Stimulated activated CD4-positive, alpha-beta T cell treated with anti-CD3 and anti-CD28 coated beads, Interleukin-12 subunit alpha, Interleukin-12 subunit beta, amount 100 ng/mL, for 48 hours (primary cell): ENCODE data around the gene ADCY4.
"Not testable (repeated sequence)": the region's sequence is repeated elsewhere in the genome, so short reads cannot be mapped to it uniquely, and the experiment has no call there.

Source experiments
- DNase-seq, 3 donors: peaks; one replicate each; pipeline ENCODE4 v3.0.0-alpha.2; 2020; ENCODE audit warnings: low read depth in 2 of 3, low spot score in 1 of 3

The ADCY4 gene

DNA sequence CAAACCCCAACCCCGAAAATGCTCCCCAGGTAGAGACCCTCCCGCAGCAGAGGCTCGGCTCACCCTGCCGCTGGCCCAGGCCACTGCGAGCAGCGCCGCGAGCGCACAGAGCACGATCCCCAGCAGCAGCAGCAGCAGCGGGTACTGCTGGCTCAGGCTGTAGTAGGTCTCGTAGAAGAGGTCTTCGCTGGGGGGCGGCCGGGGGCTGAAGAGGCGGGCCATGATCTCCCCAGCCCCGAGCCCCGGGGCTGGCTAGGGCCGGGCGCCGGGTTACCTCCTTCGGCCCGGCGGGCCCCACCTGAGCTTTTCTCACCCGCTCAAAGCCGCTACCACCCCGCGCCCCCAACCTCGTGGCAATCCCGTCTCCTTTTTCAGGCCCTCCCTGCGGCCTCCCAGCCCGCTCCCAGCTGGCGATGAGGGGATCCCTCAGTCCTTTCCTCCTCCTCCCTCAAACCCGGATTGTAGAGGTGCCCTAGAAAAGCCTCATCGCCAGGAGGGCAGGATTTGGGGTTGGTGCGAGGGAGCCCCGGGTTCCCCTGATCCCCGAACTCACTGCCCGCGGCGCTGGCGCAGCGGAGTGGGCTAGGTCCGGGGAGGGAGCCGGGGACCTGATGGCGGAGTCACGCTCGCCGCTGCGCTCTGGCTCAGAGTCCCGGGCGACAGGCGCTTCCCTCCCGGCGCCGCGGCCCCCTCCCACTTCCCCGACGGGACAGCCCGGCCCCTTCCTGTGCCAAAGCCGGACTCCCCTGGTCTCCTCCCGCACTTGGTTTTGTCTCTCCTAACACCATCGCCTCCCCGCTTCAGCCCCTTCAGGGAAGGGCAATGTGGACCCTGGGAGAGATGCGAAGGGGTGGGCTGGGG is at the start of gene ADCY4:
Gene ADCY4 (minus strand): TSS at position 641 of the 861 bp plus-strand sequence. CDS start 419 bp downstream, at position 222.
- no peak for DNase-seq

DNA sequence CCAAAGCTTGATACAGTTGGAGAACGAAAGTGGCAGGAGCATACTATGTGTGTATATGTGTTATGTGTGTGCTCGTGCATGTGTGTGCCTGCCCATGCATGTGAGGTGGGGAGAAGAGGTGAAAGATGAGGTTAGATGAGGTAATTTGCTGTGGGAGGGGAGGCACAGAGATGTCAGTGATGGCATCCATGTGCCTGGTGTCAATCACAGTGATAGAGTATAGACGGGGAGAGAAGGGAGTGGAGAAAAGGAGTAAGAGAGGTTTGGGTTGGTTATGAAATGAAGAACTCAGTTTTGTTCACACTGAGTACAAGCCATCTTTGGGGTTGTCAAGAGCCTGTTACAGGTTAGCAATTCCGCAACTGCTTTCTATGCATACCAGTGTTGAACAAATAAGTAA is 49.3 kb upstream of the ADCY4 start:
- no peak for DNase-seq

DNA sequence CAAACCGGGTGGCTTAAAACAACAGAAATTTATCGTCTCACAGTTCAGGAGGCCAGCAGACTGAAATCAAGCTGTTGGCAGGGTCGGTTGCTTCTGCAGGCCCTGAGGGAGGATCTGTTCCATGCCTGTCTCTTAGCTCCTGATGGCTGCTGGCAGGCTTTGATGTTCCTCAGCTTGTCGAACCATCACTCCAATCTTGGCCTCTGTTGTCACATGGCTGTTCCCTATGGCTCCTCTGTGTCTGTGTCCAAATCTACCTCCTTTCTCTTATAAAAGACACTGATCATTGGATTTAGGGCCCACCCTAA is 47.1 kb upstream of the ADCY4 start:
- DNase-seq: no peak

DNA sequence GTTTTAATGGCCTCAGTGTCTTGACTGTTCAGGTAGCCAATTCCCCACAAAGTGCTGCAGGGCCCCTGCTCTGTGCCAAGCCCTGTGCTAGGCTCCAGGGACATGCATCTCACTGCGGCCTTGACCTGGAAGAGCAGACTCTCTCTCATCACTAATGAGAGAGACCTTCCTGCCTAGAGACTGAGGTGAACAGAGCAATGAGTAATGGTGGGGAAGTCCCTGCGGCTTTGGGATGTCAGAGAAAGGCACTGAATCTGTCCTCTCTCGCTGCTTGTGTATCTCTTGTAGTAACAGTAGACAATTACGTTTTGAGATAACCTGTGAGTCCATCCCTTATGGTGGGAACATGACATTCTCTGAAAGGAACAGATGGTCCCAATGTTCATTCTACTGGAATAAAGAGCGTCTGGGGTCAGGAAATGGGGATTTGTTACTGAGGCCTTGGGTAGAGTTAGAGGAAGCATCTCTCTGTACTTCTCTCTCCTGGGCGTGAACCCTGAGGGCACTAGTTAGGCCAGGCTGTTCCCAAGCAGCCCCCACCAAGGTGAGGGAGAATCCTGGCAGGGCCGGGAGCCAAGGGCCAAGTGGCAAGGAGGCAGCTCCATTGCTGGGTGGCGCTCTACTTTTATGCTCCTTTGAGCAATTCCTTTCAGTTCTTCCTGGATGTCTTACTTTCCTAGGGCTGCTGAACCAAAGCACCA is 46.6 kb upstream of the ADCY4 start:
- DNase-seq: no peak

DNA sequence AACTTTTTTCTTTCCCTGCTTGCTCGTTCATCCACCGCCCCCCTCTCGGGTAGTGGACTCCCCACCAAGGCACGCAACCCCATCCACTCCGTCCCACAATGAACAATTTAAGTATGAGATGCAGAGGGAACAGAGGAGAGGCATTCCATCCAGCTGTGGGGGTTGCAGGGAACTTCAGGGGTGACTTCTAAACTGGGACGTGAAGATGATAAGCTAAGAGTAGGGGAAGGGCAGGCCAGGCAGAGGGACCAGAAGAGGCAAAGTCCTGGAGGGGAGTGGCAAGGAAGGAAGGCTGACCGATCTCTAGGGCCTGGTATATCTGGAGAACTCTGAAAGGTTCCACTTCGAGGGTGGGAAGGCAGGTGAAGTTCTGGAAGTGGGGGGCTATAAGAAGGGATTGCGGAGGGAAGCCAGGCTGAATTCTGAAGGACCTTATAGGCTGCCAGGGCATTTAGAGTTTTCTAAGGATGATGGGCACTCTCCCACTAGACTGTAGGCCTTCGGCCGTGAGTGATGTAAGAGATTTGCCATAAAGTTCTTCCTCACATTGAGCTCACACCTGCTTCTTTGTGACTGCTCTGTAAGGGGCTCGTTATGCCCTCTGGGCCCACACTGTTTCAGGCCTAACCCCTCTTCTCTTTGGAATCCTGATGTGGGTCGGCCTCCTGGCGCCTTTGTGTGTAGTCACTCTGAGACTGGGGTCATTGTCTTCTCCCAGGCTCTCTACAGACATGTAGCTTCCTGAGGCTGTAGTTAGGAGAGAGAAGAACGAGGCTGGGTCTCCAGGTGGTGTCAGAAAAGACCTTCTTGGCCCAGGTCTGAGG is 45.2 kb upstream of the ADCY4 start:
- DNase-seq: no peak

DNA sequence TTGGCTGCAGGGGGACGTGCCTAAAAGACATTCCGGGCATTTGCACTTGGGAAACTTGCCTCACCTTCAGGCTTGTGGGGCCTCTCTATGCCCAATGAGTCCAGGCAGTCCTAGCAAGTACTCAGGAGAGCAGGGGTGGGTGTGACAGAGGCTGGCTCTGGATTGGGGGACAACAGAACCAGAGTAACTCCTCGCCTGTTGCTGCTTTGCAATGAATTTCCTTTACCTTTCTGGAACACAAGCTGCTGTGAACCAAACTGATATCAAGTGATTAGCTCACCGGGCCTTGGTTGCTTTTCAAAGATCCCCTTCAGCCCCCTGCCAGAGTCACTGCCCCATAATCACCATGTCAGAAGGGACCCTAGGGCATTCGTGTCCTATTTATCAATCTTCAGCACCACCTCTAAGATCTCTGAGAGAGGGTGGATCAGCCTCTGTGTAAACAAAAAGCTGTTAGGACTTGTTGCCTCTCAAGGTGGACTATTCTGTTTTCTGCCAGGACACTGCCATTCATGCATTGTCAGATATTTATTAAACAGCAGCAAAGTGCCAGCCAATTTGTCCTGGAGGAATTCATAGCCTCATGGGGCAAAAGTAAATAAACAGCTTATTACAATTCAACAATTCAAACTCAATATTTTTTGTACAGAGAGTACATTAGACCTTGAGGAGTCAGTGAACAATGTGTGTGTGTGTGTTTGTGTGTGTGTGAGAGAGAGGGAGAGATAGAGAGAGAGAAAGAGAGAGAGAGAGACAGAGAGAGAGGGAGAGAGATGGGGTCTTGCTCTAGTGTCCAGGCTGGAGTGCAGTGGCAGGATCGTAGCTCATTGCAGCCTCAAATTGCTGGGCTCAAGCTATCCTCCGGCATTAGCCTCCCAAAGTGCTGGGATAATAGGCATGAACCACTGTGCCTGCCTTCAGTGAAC is 44.4 kb upstream of the ADCY4 start:
- DNase-seq: no peak

DNA sequence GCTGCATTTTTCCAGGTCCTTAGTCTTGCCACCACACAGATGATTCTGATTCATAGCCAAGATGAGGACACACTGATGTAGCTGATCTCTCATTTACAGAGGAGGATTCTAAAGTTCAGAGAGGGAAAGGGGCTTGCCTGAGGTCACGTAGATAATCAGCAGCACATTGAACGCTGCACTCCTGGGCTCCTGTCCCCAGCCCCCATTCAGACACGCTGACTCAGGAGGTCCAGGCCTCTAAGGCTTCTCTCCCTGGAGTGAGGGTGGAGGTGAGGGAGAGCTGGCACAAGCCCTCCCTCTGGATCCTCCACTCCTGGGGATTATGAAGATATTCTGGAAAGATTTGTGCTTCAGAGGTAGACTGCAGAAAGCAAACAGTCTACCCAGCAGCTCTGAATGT is 43.5 kb upstream of the ADCY4 start:
- no peak for DNase-seq

DNA sequence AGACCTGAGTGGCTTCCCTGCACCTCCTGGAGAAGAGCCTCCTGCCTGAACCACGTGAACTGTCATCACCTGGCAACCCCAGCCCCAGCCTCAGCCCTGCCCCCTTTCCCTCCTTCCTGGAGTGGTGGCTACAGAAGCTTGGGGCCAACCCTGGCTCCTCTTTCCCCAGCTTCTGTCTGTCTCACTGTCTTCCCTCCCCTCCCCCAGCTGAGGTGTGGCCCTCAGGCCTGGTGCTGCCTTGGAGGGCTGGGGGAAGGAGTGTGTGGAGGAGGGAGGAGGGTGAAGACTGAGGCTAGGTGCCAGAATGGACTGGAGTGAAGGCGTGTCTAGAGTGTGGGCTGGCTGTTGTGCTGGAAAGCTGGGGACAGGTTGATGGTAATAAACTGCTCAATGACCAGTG is 42.8 kb upstream of the ADCY4 start:
- no peak for DNase-seq

DNA sequence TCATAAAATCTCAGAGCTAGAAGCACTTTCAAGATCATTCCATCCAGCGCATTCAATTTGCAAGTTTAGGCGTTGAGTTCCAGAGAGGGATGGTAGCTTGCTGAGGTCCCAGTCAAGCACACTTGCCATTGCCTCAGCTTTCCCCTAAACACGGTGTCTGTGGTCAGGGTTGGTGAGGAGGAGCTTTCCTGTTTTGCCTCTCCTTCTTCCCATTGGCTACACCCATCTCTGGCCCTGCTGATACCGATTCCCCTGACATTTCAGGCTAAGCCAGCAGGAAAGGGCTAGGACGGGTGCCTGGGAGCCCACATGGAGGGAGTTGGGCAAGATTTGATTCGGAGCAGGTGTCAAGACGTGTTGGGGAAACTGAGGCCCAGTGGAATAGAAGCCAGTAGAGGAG is 42.3 kb upstream of the ADCY4 start:
- no peak for DNase-seq

DNA sequence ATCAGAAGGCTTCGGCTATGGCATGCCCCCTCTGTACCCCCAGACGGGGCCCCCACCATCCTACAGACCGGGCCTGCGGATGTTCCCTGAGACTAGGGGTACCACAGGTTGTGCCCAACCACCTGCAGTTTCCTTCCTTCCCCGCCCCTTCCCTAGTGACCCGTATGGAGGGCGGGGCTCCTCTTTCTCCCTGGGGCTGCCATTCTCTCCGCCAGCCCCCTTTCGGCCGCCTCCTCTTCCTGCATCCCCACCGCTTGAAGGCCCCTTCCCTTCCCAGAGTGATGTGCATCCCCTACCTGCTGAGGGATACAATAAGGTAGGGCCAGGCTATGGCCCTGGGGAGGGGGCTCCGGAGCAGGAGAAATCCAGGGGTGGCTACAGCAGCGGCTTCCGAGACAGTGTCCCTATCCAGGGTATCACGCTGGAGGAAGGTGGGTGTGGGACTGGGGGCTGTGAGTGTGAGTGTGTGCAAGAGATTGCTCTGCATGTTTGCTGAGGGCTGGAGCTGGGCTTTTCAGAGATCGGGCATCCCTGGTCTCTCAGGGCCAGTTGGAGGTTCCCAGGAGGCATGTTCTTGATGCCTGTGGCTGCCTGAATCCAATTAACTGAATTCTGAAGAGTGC is 41.7 kb upstream of the ADCY4 start:
- no peak for DNase-seq

DNA sequence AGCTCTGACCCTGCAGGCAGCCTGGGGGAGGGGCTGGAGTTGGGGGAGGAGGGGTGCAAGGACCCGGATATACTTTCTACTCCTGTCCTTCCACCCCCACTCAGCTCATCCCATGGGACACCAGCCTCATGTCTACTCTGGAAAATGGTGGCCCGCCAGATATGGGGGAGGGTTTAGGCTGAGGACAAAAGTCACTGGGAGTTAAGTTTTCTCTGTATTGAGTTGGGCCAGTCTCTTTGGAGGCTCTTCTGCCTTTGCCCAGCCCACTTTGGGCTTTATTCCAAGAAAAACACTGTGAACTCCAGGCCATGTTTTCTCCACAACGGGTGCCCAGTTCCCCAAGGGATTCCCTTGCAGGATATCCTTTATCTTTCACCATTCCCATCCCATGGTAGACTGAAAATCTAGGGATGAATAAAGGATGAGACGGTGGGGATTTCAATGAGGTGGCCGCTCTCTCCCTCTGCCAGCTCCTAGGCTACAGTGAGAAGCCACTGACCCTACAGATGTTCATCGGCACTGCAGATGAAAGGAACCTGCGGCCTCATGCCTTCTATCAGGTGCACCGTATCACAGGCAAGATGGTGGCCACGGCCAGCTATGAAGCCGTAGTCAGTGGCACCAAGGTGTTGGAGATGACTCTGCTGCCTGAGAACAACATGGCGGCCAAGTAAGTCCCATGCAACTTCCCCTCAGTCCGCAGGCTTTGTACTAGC is 38.0 kb upstream of the ADCY4 start:
- DNase-seq: no peak

DNA sequence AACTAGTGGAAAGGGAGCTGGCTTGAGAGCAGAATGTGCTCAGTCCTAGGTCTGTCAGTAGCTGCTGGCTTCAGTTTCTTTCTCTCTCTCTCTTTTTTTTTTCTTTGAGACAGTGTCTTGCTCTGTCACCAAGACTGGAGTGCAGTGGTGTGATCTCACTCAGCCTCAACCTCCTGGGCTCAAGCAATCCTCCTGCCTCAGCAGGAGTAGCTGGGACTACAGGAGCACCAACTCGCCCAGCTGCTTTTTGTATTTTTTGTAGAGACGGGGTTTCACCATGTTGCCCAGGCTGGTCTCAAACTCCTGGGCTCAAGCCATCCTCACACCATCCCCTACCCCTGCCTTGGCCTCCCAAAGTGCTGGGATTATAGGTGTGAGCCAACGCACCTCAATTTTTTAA is 36.7 kb upstream of the ADCY4 start:
- not testable (repeated sequence) for DNase-seq

DNA sequence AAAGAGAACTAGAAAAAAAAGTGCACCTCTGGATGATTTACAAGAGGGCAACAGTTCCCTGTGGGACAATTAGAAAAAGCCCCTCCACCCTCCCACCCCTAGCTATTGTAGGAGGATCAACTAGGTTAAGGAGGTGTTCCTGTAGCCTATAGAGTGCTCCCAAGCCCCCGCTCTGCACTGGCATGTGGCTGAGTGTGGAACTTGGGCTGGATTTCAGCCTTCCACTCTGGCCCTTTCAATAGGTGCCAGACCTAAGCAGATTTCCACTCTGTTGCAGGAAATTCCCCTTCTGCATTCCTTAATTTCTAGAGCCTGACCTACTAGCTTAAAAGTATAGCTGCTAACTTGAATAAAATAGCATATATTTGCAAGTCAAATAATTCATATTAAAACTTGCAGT is 35.9 kb upstream of the ADCY4 start:
- DNase-seq: no peak

DNA sequence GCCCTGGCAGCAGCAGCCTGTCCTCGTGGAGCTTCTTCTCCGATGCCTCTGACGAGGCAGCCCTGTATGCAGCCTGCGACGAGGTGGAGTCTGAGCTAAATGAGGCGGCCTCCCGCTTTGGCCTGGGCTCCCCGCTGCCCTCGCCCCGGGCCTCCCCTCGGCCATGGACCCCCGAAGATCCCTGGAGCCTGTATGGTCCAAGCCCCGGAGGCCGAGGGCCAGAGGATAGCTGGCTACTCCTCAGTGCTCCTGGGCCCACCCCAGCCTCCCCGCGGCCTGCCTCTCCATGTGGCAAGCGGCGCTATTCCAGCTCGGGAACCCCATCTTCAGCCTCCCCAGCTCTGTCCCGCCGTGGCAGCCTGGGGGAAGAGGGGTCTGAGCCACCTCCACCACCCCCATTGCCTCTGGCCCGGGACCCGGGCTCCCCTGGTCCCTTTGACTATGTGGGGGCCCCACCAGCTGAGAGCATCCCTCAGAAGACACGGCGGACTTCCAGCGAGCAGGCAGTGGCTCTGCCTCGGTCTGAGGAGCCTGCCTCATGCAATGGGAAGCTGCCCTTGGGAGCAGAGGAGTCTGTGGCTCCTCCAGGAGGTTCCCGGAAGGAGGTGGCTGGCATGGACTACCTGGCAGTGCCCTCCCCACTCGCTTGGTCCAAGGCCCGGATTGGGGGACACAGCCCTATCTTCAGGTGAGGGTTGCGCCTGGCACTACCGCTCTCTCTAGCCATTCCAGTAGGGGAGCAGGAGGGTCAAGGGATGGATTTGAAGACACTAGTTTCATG is 35.2 kb upstream of the ADCY4 start:
- no peak for DNase-seq

DNA sequence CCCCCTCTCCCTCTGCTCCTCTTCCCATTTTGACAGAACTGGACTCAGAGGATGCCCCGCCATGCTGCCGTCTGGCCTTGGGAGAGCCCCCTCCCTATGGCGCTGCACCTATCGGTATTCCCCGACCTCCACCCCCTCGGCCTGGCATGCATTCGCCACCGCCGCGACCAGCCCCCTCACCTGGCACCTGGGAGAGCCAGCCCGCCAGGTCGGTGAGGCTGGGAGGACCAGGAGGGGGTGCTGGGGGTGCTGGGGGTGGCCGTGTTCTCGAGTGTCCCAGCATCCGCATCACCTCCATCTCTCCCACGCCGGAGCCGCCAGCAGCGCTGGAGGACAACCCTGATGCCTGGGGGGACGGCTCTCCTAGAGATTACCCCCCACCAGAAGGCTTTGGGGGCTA is 34.6 kb upstream of the ADCY4 start:
- no peak for DNase-seq

DNA sequence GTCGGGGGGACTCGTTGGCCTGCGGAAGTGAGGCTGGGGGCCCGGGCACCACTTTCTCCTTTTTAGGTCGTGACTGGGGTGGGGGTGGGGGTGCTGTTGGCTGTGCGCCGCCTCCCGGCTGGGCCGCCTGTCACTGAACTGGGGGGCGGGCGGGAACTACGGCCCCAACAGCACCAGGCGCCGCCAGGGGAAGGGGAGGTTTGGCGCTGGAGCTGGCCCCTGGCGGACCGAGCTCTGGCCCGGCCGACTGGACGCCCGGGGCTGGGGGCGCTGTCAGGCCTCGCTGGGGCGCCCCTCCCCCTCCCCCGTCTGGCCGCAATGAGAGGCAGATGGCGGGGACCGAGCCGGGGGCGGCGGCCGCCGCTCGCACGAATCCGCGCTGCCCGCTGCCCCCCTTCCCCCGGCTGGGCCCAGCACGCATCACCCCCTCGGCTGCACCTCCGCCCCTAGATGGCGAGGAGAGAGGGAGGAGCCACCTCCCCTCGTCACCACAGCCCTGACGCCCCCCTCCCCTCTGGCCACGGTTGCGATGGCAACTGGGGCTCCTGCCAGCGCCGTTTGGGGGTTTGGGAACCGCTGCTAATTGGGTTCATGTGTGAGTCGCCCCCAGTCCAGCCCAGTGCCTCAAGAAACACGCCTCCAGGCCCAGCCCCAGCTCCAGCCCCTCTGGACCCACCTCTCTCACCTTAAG is 33.8 kb upstream of the ADCY4 start:
- no peak for DNase-seq

DNA sequence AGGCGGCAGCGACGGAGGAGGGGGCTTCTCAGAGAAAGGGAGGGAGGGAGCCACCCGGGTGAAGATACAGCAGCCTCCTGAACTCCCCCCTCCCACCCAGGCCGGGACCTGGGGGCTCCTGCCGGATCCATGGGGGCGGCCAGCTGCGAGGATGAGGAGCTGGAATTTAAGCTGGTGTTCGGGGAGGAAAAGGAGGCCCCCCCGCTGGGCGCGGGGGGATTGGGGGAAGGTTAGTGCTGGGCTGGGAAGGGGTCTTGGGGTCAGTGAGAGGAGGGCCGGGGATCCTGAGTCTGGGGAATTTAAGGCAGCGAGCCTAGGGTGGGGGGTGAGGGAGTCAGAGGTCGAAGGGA is 33.3 kb upstream of the ADCY4 start:
- DNase-seq: no peak

DNA sequence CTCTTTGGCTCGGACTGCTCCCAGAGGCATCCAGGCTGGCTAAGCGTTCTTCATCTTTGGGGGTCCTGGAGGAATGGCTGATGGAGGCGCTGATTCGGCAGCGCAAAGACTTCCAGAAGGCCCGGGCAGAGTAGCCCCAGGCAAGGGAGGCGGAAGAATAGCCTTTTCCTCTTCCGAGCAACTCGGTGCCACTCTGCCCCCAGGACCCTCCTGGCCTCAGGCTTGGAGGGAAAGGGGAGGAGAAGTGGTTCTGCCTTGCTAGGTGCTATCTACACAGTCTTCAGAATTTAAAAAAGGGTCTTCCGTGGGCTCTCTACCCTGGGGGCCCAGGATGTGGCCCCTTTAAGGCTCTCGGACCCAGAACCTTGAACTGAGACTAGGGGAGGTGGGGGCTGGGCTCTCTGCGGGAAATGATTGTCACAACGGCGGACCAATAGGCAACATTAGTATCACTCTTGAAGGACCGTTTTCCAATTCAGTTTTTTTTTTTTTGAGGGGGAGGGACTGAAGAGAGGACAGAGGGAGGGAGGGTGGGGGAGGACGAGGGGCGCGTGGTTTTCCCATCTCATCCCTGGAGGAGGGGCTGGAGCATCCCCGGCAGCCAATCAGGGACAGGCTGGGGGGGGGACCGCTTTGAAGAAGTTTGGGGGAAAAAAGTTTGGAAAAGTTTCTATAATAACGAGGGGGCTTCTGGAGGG is 32.8 kb upstream of the ADCY4 start, which contains the start of gene NFATC4:
Gene NFATC4 (plus strand): TSS at position 671 of the 698 bp plus-strand sequence. CDS start 157 bp downstream, outside the sequence.
- DNase-seq: peak in 1 of 3 donors; percentile 11
